SK-N-SH (cell line): ENCODE results near the gene PARD3.

Experiments used
- FOXJ3 ChIP-seq: sonication (generic); formaldehyde crosslinking; IDR thresholded peaks from 2 replicates; pipeline ENCODE4 v1.5.1; 2020; ENCODE audit warnings: mild to moderate bottlenecking, missing genetic modification reagents
- PBX3 ChIP-seq: IDR thresholded peaks from 2 replicates; pipeline ENCODE4; 2012
- RAD21 ChIP-seq: IDR thresholded peaks from 2 replicates; pipeline ENCODE4 v1.6.1; 2012; ENCODE audit warnings: mild to moderate bottlenecking, low read length
- USF2 ChIP-seq: fragments of 150-350 bp; IDR thresholded peaks from 2 replicates; pipeline ENCODE4 v1.6.1; 2017; ENCODE audit warnings: antibody characterized with exemption, low read length, low read depth, borderline replicate concordance
- TF ChIP-seq, protein P1 (sequence below): fragments of 200-600 bp; sonication (generic); IDR thresholded peaks from 2 replicates; pipeline ENCODE4 v1.6.1; 2017; ENCODE audit warnings: antibody characterized with exemption, mild to moderate bottlenecking, moderate library complexity
- TF ChIP-seq, protein P2 (sequence below): IDR thresholded peaks from 2 replicates; pipeline ENCODE4 v1.4.0; 2012; ENCODE audit warnings: low read depth, borderline replicate concordance
- TF ChIP-seq, protein P3 (sequence below): IDR thresholded peaks from 2 replicates; pipeline ENCODE4 v1.4.0; 2012; ENCODE audit warnings: low read depth
- TF ChIP-seq, protein P4 (sequence below): IDR thresholded peaks from 2 replicates; pipeline ENCODE4 v1.6.1; 2012; ENCODE audit warnings: mild to moderate bottlenecking, low read depth, low read length, moderate library complexity

DNA sequence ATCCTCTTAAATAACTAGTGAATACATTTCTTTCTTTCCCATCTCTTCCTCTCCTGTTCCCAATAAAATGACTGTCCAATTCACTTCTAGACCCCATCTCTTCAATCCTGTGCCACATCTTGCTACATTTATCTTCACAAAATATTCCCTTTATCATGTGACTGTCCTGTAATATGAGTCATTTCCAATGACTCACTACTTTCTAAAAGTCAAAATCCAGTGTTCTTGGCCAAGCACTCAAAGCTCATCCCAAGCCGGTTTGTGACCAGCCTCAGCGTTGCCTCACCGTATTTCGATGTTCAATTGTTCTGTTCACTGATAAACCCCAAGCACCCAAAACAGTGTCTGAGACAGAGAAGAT is 104.7 kb downstream of the PARD3 start:
- TF ChIP-seq, protein P1, sequence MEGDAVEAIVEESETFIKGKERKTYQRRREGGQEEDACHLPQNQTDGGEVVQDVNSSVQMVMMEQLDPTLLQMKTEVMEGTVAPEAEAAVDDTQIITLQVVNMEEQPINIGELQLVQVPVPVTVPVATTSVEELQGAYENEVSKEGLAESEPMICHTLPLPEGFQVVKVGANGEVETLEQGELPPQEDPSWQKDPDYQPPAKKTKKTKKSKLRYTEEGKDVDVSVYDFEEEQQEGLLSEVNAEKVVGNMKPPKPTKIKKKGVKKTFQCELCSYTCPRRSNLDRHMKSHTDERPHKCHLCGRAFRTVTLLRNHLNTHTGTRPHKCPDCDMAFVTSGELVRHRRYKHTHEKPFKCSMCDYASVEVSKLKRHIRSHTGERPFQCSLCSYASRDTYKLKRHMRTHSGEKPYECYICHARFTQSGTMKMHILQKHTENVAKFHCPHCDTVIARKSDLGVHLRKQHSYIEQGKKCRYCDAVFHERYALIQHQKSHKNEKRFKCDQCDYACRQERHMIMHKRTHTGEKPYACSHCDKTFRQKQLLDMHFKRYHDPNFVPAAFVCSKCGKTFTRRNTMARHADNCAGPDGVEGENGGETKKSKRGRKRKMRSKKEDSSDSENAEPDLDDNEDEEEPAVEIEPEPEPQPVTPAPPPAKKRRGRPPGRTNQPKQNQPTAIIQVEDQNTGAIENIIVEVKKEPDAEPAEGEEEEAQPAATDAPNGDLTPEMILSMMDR: no peak
- TF ChIP-seq USF2: no peak
- TF ChIP-seq RAD21: no peak
- TF ChIP-seq, protein P2, sequence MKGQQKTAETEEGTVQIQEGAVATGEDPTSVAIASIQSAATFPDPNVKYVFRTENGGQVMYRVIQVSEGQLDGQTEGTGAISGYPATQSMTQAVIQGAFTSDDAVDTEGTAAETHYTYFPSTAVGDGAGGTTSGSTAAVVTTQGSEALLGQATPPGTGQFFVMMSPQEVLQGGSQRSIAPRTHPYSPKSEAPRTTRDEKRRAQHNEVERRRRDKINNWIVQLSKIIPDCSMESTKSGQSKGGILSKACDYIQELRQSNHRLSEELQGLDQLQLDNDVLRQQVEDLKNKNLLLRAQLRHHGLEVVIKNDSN: peak; percentile 66; the same call in 1 of the 2 replicates
- TF ChIP-seq, protein P3, sequence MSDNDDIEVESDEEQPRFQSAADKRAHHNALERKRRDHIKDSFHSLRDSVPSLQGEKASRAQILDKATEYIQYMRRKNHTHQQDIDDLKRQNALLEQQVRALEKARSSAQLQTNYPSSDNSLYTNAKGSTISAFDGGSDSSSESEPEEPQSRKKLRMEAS: no peak
- TF ChIP-seq, protein P4, sequence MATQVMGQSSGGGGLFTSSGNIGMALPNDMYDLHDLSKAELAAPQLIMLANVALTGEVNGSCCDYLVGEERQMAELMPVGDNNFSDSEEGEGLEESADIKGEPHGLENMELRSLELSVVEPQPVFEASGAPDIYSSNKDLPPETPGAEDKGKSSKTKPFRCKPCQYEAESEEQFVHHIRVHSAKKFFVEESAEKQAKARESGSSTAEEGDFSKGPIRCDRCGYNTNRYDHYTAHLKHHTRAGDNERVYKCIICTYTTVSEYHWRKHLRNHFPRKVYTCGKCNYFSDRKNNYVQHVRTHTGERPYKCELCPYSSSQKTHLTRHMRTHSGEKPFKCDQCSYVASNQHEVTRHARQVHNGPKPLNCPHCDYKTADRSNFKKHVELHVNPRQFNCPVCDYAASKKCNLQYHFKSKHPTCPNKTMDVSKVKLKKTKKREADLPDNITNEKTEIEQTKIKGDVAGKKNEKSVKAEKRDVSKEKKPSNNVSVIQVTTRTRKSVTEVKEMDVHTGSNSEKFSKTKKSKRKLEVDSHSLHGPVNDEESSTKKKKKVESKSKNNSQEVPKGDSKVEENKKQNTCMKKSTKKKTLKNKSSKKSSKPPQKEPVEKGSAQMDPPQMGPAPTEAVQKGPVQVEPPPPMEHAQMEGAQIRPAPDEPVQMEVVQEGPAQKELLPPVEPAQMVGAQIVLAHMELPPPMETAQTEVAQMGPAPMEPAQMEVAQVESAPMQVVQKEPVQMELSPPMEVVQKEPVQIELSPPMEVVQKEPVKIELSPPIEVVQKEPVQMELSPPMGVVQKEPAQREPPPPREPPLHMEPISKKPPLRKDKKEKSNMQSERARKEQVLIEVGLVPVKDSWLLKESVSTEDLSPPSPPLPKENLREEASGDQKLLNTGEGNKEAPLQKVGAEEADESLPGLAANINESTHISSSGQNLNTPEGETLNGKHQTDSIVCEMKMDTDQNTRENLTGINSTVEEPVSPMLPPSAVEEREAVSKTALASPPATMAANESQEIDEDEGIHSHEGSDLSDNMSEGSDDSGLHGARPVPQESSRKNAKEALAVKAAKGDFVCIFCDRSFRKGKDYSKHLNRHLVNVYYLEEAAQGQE: no peak
- no peak for TF ChIP-seq PBX3
- no peak for TF ChIP-seq FOXJ3 (CRISPR knock-in tag)
